K562 (cell line): ENCODE data around the gene ZSWIM6. TPM values are rescaled to one million over a fixed set of nuclear protein-coding genes. Genes with fewer than 3 reads are reported as not detected.

Experiments
- ATAC-seq: fragments of 200-7000 bp; cut with Tn5 transposase; 3 replicates; pipeline ENCODE4 v1.9.1; 2020; ENCODE audit warnings: moderate library complexity
- BruUV-seq: library from RNA; stranded (reverse); fragments of 400-500 nt; replicated peaks from 2 replicates; lab custom pipeline; 2021; lab: Mats Ljungman, UMichigan
- CTCF ChIA-PET: fragments of 300-600 bp; formaldehyde crosslinking; extraction: SDS; loops from one replicate; lab custom pipeline; 2021; ENCODE audit warnings: low intra/inter-chr PET ratio; lab: Yijun Ruan, JAX
- POLR2A ChIA-PET: fragments of 300-600, 350-650 bp; sonication (Branson Sonifier 250); formaldehyde crosslinking; extraction: SDS; loops from one replicate; lab custom pipeline; 2021; ENCODE audit warnings: antibody characterized with exemption, inconsistent platforms; lab: Yijun Ruan, JAX
- DNase-seq, 4 experiments: peaks; one replicate each; pipeline versions ENCODE4 v3.0.0 to v3.0.0-alpha.2; 2011 to 2018; ENCODE audit warnings: low spot score in 3 of 4, mixed read lengths in 3 of 4; ENCODE audit errors: extremely low read depth in 1 of 4
- FAIRE-seq: peaks from 2 replicates; lab custom pipeline; 2011; peaks lifted over from hg19 to GRCh38; lab: Jason Lieb, UNC
- H2AFZ ChIP-seq: 2 replicates; pipeline ENCODE4 v1.6.0; 2011; ENCODE audit warnings: low read depth, low read length, control low read depth, inconsistent platforms
- H3K27ac ChIP-seq: fragments of 200-600 bp; 3 replicates; pipeline ENCODE4 v1.8.0; 2011; ENCODE audit warnings: low read depth, mild to moderate bottlenecking, control low read depth, inconsistent platforms, low read length, moderate library complexity, mixed read lengths; ENCODE audit errors: extremely low read depth
- H3K27me3 ChIP-seq, 2 experiments: fragments of 300-600 bp in 1 of 2; 2 replicates in 1 of 2; 3 replicates in 1 of 2; pipeline versions ENCODE4 v1.6.0 to v1.8.0; 2011; ENCODE audit warnings: inconsistent platforms in 2 of 2, low read length in 2 of 2, mild to moderate bottlenecking in 1 of 2, mixed read lengths in 1 of 2, moderate library complexity in 1 of 2; ENCODE audit not compliant: control insufficient read depth in 2 of 2, insufficient read depth in 2 of 2
- H3K36me3 ChIP-seq: fragments of 300-600 bp; 3 replicates; pipeline ENCODE4 v1.8.0; 2011; ENCODE audit warnings: mild to moderate bottlenecking, low read length, inconsistent platforms; ENCODE audit not compliant: control insufficient read depth, insufficient read depth
- H3K4me1 ChIP-seq, 2 experiments: fragments of 200-600 bp in 1 of 2; replicated peaks in 1 of 2; 2 replicates in 1 of 2; 3 replicates in 1 of 2; pipeline versions ENCODE4 v1.5.1 to v1.8.0; 2011; ENCODE audit warnings: inconsistent platforms in 2 of 2, low read length in 2 of 2, mild to moderate bottlenecking in 1 of 2, mixed read lengths in 1 of 2, moderate library complexity in 1 of 2; ENCODE audit not compliant: control insufficient read depth in 2 of 2, insufficient read depth in 2 of 2
- H3K4me2 ChIP-seq: 2 replicates; pipeline ENCODE4 v1.6.1; 2011; ENCODE audit warnings: low read length, control low read depth, inconsistent platforms, mixed read lengths; ENCODE audit not compliant: insufficient read depth
- H3K4me3 ChIP-seq: fragments of 200-600 bp; sonication (generic), shearing (Covaris generic); 2 replicates; pipeline ENCODE4 v1.5.1; 2016; ENCODE audit warnings: control low read depth, inconsistent platforms
- H3K79me2 ChIP-seq: fragments of 200-600 bp; 3 replicates; pipeline ENCODE4 v1.8.0; 2011; ENCODE audit warnings: low read length, inconsistent platforms; ENCODE audit not compliant: control insufficient read depth, insufficient read depth
- H3K9ac ChIP-seq, 2 experiments: 2 replicates each; pipeline versions ENCODE4 v1.6.0 to v1.6.1; 2011; ENCODE audit warnings: low read depth in 2 of 2, low read length in 2 of 2, control low read depth in 1 of 2, inconsistent platforms in 1 of 2, mild to moderate bottlenecking in 1 of 2, mixed read lengths in 1 of 2; ENCODE audit not compliant: insufficient read depth in 1 of 2
- H3K9me1 ChIP-seq: one replicate; pipeline ENCODE4 v1.6.0; 2011; ENCODE audit warnings: inconsistent platforms, mild to moderate bottlenecking, low read length, moderate library complexity; ENCODE audit not compliant: control insufficient read depth, insufficient read depth
- H3K9me3 ChIP-seq: replicated peaks from 2 replicates; pipeline ENCODE4 v1.5.1; 2011; ENCODE audit warnings: low read depth, low read length, inconsistent platforms; ENCODE audit not compliant: control insufficient read depth, insufficient read depth
- H4K20me1 ChIP-seq: replicated peaks from 2 replicates; pipeline ENCODE4 v1.6.1; 2011; ENCODE audit warnings: low read length, inconsistent platforms, mixed read lengths; ENCODE audit not compliant: control insufficient read depth, insufficient read depth
- BCOR ChIP-seq: fragments of 450-650 bp; IDR thresholded peaks from 2 replicates; pipeline ENCODE4 v1.6.1; 2016
- EGR1 ChIP-seq: fragments of 450-650 bp; conservative IDR thresholded peaks from 2 replicates; pipeline ENCODE4 v1.6.1; 2017; ENCODE audit warnings: mild to moderate bottlenecking
- HDAC6 ChIP-seq: IDR thresholded peaks from 2 replicates; pipeline ENCODE4 v1.6.1; 2012; ENCODE audit warnings: low read depth, mild to moderate bottlenecking, control low read depth, inconsistent platforms, low read length, moderate library complexity
- HMG20B ChIP-seq: fragments of 250-450 bp; sonication (Bioruptor Pico); IDR thresholded peaks from 2 replicates; pipeline ENCODE4 v1.5.0; 2021; ENCODE audit warnings: mild to moderate bottlenecking
- NFE2L1 ChIP-seq: fragments of 450-650 bp; IDR thresholded peaks from 2 replicates; pipeline ENCODE4 v1.6.1; 2016; ENCODE audit warnings: missing genetic modification characterization, low read depth, mild to moderate bottlenecking, missing compliant biosample characterization, moderate library complexity, borderline replicate concordance
- NFIC ChIP-seq: fragments of 450-650 bp; IDR thresholded peaks from 2 replicates; pipeline ENCODE4 v1.6.1; 2017; ENCODE audit warnings: mild to moderate bottlenecking, inconsistent platforms
- POLR2AphosphoS5 ChIP-seq: IDR thresholded peaks from 2 replicates; pipeline ENCODE4 v1.6.1; 2011; ENCODE audit warnings: mild to moderate bottlenecking, low read depth, low read length, moderate library complexity; ENCODE audit not compliant: control insufficient read depth, insufficient read depth
- RUNX1 ChIP-seq: sonication (generic); IDR thresholded peaks from 2 replicates; pipeline ENCODE4 v1.6.1; 2016; ENCODE audit warnings: antibody characterized with exemption, low read depth
- SMAD3 ChIP-seq: fragments of 450-650 bp; formaldehyde crosslinking; conservative IDR thresholded peaks from 2 replicates; pipeline ENCODE4 v1.4.0; 2020; ENCODE audit warnings: mild to moderate bottlenecking
- SMARCE1 ChIP-seq: fragments of 450-650 bp; IDR thresholded peaks from 2 replicates; pipeline ENCODE4 v1.7.1; 2016; ENCODE audit warnings: mild to moderate bottlenecking
- SUPT5H ChIP-seq: fragments of 450-650 bp; IDR thresholded peaks from 2 replicates; pipeline ENCODE4 v1.6.1; 2016
- XRCC4 ChIP-seq: IDR thresholded peaks from one replicate; pipeline ENCODE4 v1.6.1; 2011; ENCODE audit not compliant: insufficient read depth, insufficient read length; ENCODE audit errors: extremely low read depth
- ZKSCAN1 ChIP-seq: fragments of 150-350 bp; IDR thresholded peaks from 2 replicates; pipeline ENCODE4 v1.6.1; 2016; ENCODE audit warnings: low read depth, low read length
- WGBS: fragments of 100-300 bp; shearing (Covaris generic); methylation state at CpG from one replicate; pipeline ENCODE4 v1.1.6; 2016; ENCODE audit warnings: low coverage, mixed read lengths; ENCODE audit not compliant: insufficient coverage; ENCODE audit errors: missing lambda C conversion rate; 5-methylcytosine and 5-hydroxymethylcytosine counted together
- in situ Hi-C: fragments of 300-500 bp; cut with MboI; formaldehyde crosslinking; loops from 4 replicates; pipeline ENCODE4 v1.15.0; 2018; ENCODE audit warnings: inconsistent platforms, mixed read lengths
- intact Hi-C: fragments of 100-400 bp; cut with micrococcal nuclease; formaldehyde crosslinking; loops from 2 replicates; pipeline ENCODE4 v1.14.2; 2022
- polyA plus RNA-seq, 8 experiments: library from polyadenylated mRNA; depleted of rRNA in 4 of 8; stranded (reverse) in 5 of 8; unstranded in 3 of 8; fragments of >200 nt; fragmentation: Nextera tagmentation in 2 of 8; fragmentation: Illumina TruSeq in 1 of 8; extraction: Ambion mirVana in 2 of 8; extraction: Trizol in 1 of 8; gene quantifications; 2 replicates each; pipeline versions ENCODE4 v1.2.1 to v1.2.3, GENCODE V29; 2011 to 2014; ENCODE audit warnings: inconsistent platforms in 1 of 8, missing spikeins in 1 of 8
- total RNA-seq, 7 experiments: library from RNA; depleted of rRNA in 6 of 7; stranded (reverse); fragments of >200 nt in 6 of 7; fragmentation: Illumina TruSeq in 2 of 7; extraction: Trizol in 2 of 7; gene quantifications; 2 replicates each; pipeline versions ENCODE4 v1.2.1 to v1.2.3, GENCODE V29; 2011 to 2021; ENCODE audit warnings: low replicate concordance in 1 of 7
- TF ChIP-seq, protein P1 (sequence below): fragments of 250-450 bp; sonication (Bioruptor Pico); IDR thresholded peaks from 2 replicates; pipeline ENCODE4 v1.4.0; 2020
- TF ChIP-seq, protein P2 (sequence below): fragments of 250-450 bp; sonication (Bioruptor Pico); IDR thresholded peaks from 2 replicates; pipeline ENCODE4 v1.8.0; 2022; ENCODE audit warnings: moderate library complexity, mild to moderate bottlenecking, inconsistent platforms

ZSWIM6 gene
- total and polyA plus RNA-seq, 9 of the 15 experiments (the other 6 are each of a cell fraction or from before 2014, with no cell fraction given): 0.81 to 3.2 (median 2.0) TPM

DNA sequence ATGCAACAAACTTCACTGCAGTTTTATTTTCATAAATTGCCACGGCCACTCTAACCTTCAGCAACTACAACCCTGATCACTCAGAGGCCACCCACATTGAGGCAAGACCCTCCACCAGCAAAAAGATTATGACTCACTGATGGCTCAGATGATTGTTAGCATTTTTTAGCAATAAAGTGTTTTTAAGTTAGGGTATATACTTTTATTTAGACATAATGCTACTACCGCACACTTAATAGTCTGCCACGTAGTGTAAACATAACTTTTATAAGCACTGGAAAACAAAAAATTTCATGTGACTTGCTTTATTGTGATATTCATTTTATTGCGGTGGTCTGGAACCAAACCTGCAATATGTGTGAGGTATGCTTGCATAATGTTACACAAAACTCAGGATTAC is 257.9 kb downstream of the ZSWIM6 start:
- POLR2A ChIA-PET: no interaction called here
- H3K9ac ChIP-seq: no peak overlapping the region
- H4K20me1 ChIP-seq: no peaks in the 10 kb centered on the region
- peaks cover 5 to 11% of the 10 kb centered on the region in 2 experiments; a peak in 4 of 5 replicates for H3K27me3 ChIP-seq
- intact Hi-C loops: no loop called here
- H3K4me3 ChIP-seq: no peak overlapping the region
- FAIRE-seq (no peak), DNase-seq (no peak), ATAC-seq (no peak)
- no TSS peak for BruUV-seq
- no peaks in the 10 kb centered on the region for H3K9me1 ChIP-seq
- CTCF ChIA-PET: no interaction called here
- no peak overlapping the region for H3K27ac ChIP-seq
- H3K4me2 ChIP-seq: no peak overlapping the region
- peaks cover 4% of the 10 kb centered on the region; the same call in 1 of the 2 replicates for H3K9me3 ChIP-seq
- no peaks in the 10 kb centered on the region for H3K4me1 ChIP-seq
- no peak for TF ChIP-seq ZKSCAN1
- TF ChIP-seq NFE2L1: no peak
- TF ChIP-seq XRCC4: no peak
- TF ChIP-seq HMG20B (CRISPR knock-in tag): no peak
- TF ChIP-seq SUPT5H: no peak
- no peak for TF ChIP-seq HDAC6
- no peak for TF ChIP-seq SMAD3 (CRISPR knock-in tag)
- no peak for TF ChIP-seq POLR2AphosphoS5
- TF ChIP-seq BCOR: no peak
- TF ChIP-seq SMARCE1: no peak
- TF ChIP-seq, protein P1, sequence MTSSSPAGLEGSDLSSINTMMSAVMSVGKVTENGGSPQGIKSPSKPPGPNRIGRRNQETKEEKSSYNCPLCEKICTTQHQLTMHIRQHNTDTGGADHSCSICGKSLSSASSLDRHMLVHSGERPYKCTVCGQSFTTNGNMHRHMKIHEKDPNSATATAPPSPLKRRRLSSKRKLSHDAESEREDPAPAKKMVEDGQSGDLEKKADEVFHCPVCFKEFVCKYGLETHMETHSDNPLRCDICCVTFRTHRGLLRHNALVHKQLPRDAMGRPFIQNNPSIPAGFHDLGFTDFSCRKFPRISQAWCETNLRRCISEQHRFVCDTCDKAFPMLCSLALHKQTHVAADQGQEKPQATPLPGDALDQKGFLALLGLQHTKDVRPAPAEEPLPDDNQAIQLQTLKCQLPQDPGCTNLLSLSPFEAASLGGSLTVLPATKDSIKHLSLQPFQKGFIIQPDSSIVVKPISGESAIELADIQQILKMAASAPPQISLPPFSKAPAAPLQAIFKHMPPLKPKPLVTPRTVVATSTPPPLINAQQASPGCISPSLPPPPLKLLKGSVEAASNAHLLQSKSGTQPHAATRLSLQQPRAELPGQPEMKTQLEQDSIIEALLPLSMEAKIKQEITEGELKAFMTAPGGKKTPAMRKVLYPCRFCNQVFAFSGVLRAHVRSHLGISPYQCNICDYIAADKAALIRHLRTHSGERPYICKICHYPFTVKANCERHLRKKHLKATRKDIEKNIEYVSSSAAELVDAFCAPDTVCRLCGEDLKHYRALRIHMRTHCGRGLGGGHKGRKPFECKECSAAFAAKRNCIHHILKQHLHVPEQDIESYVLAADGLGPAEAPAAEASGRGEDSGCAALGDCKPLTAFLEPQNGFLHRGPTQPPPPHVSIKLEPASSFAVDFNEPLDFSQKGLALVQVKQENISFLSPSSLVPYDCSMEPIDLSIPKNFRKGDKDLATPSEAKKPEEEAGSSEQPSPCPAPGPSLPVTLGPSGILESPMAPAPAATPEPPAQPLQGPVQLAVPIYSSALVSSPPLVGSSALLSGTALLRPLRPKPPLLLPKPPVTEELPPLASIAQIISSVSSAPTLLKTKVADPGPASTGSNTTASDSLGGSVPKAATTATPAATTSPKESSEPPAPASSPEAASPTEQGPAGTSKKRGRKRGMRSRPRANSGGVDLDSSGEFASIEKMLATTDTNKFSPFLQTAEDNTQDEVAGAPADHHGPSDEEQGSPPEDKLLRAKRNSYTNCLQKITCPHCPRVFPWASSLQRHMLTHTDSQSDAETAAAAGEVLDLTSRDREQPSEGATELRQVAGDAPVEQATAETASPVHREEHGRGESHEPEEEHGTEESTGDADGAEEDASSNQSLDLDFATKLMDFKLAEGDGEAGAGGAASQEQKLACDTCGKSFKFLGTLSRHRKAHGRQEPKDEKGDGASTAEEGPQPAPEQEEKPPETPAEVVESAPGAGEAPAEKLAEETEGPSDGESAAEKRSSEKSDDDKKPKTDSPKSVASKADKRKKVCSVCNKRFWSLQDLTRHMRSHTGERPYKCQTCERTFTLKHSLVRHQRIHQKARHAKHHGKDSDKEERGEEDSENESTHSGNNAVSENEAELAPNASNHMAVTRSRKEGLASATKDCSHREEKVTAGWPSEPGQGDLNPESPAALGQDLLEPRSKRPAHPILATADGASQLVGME (CRISPR knock-in tag): no peak
- no peak for TF ChIP-seq RUNX1
- no peak for TF ChIP-seq NFIC
- TF ChIP-seq EGR1: no peak
- TF ChIP-seq, protein P2, sequence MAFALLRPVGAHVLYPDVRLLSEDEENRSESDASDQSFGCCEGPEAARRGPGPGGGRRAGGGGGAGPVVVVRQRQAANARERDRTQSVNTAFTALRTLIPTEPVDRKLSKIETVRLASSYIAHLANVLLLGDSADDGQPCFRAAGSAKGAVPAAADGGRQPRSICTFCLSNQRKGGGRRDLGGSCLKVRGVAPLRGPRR: no peak
- TF ChIP-seq, all 486 proteins: peak for 0
- H2AFZ ChIP-seq: no peak overlapping the region
- in situ Hi-C loops: no loop called here
- 3% methylated on average over 4 of the region's 4 CpGs for WGBS
- H3K36me3 ChIP-seq: no peaks in the 10 kb centered on the region
- no peaks in the 10 kb centered on the region for H3K79me2 ChIP-seq
